Endodermal cell (in vitro differentiated cells): ENCODE results near the gene HEYL. TPM values are rescaled to one million over a fixed set of nuclear protein-coding genes. Genes with fewer than 3 reads are reported as not detected.

Experiments
- DNase-seq: peaks from one replicate; pipeline ENCODE4 v3.0.0-alpha.2; 2017
- H3K27ac ChIP-seq: 2 replicates; pipeline ENCODE4 v1.5.1; 2013; ENCODE audit warnings: mild to moderate bottlenecking, low read depth, low read length, moderate library complexity
- H3K27me3 ChIP-seq: 2 replicates; pipeline ENCODE4 v1.6.1; 2013; ENCODE audit warnings: mild to moderate bottlenecking, low read length, moderate library complexity; ENCODE audit not compliant: insufficient read depth, control insufficient read depth, poor library complexity, severe bottlenecking
- H3K36me3 ChIP-seq: 2 replicates; pipeline ENCODE4 v1.7.0; 2013; ENCODE audit warnings: mild to moderate bottlenecking, low read length, moderate library complexity; ENCODE audit not compliant: control insufficient read depth, insufficient read depth
- H3K4me1 ChIP-seq: one replicate; pipeline ENCODE4 v1.7.0; 2013; ENCODE audit warnings: low read length; ENCODE audit not compliant: control insufficient read depth, insufficient read depth
- H3K4me3 ChIP-seq: 2 replicates; pipeline ENCODE4 v1.5.1; 2013; ENCODE audit warnings: mild to moderate bottlenecking, low read length, moderate library complexity
- H3K9ac ChIP-seq: 2 replicates; pipeline ENCODE4 v1.6.1; 2013; ENCODE audit warnings: mild to moderate bottlenecking, low read length, moderate library complexity; ENCODE audit not compliant: poor library complexity, severe bottlenecking; ENCODE audit errors: extremely low read depth
- H3K9me3 ChIP-seq: 2 replicates; pipeline ENCODE4 v1.6.1; 2013; ENCODE audit warnings: mild to moderate bottlenecking, low read length, moderate library complexity; ENCODE audit not compliant: control insufficient read depth
- H3K27ac Mint-ChIP-seq: 2 replicates; pipeline ENCODE4 v1.8.0; 2020; ENCODE audit warnings: mixed read lengths
- H3K27me3 Mint-ChIP-seq: 2 replicates; pipeline ENCODE4 v1.8.0; 2021; ENCODE audit warnings: mild to moderate bottlenecking, mixed read lengths; ENCODE audit not compliant: insufficient read depth
- H3K36me3 Mint-ChIP-seq: 2 replicates; pipeline ENCODE4 v1.8.0; 2020; ENCODE audit warnings: low read depth, mixed read lengths
- H3K4me1 Mint-ChIP-seq: 2 replicates; pipeline ENCODE4 v1.8.0; 2020; ENCODE audit warnings: mixed read lengths
- H3K4me3 Mint-ChIP-seq: 2 replicates; pipeline ENCODE4 v1.8.0; 2020; ENCODE audit warnings: mild to moderate bottlenecking, moderate library complexity, mixed read lengths
- H3K9me3 Mint-ChIP-seq: 2 replicates; pipeline ENCODE4 v1.8.0; 2020; ENCODE audit warnings: mild to moderate bottlenecking, mixed read lengths
- CTCF ChIP-seq: fragments of 200-600 bp; sonication (generic); conservative IDR thresholded peaks from 2 replicates; pipeline ENCODE4 v1.5.0; 2021; ENCODE audit warnings: antibody characterized with exemption, mild to moderate bottlenecking
- WGBS, 2 experiments: methylation state at CpG; one replicate each; pipeline versions ENCODE4 v1.1.5 to v1.1.7; 2013; ENCODE audit warnings: missing lambda C conversion rate in 2 of 2, mixed read lengths in 1 of 2; ENCODE audit not compliant: insufficient coverage in 1 of 2, insufficient read length in 1 of 2; 5-methylcytosine and 5-hydroxymethylcytosine counted together
- total RNA-seq, 2 donors: library from RNA; stranded (reverse); fragmentation: NEBNext Ultra II Directional in 1 of 2; extraction: Animal tissue kit (Norgen Biotek cat#: 25700) in 1 of 2; gene quantifications; 2 replicates in 1 of 2; 3 replicates in 1 of 2; pipeline ENCODE4 v1.2.1, GENCODE V29; 2021

Gene HEYL
- total RNA-seq, 2 donors from 2014 or later: 1.2 to 1.5 TPM

- no peaks in the 10 kb centered on the region for H3K36me3 ChIP-seq
- TF ChIP-seq CTCF: no peak
- no peaks in the 10 kb centered on the region for H3K36me3 Mint-ChIP-seq
- peaks cover 98% of the 10 kb centered on the region for H3K27me3 Mint-ChIP-seq
- H3K27ac Mint-ChIP-seq: no peak overlapping the region
- no peak overlapping the region for H3K4me3 ChIP-seq
- H3K4me1 ChIP-seq: no peaks in the 10 kb centered on the region
- no peak overlapping the region for H3K4me3 Mint-ChIP-seq
- H3K4me1 Mint-ChIP-seq: no peaks in the 10 kb centered on the region
- peaks cover 3% of the 10 kb centered on the region for H3K9me3 Mint-ChIP-seq
- 75 to 79% methylated on average over 4 of the region's 4 CpGs for WGBS, 2 experiments
- H3K9me3 ChIP-seq: no peaks in the 10 kb centered on the region
- no peak overlapping the region for H3K9ac ChIP-seq
- H3K27me3 ChIP-seq: peaks cover 96% of the 10 kb centered on the region
- no peak for DNase-seq
- H3K27ac ChIP-seq: no peak overlapping the region
Observed at GRCh38 chr1:39680751-39681150, 41.3 kb upstream of the HEYL start.

GRCh38 chr1:39679821-39680220 lies 40.4 kb upstream of the HEYL start:
- no peaks in the 10 kb centered on the region for H3K4me1 Mint-ChIP-seq
- H3K27me3 ChIP-seq: peaks cover 97% of the 10 kb centered on the region
- no peak for TF ChIP-seq CTCF

GRCh38 chr1:39678889-39679288 lies 39.4 kb upstream of the HEYL start:
- H3K9me3 Mint-ChIP-seq: no peaks in the 10 kb centered on the region
- Histone ChIP-seq H3K9me3 (no peaks in the 10 kb centered on the region), H3K27ac (no peak overlapping the region), H3K36me3 (no peaks in the 10 kb centered on the region), H3K4me3 (no peak overlapping the region), H3K4me1 (no peaks in the 10 kb centered on the region), H3K9ac (no peak overlapping the region), H3K27me3 (peaks cover 99% of the 10 kb centered on the region)
- no peak for TF ChIP-seq CTCF
- peaks cover 99% of the 10 kb centered on the region for H3K27me3 Mint-ChIP-seq
- no peak for DNase-seq
- 50% methylated on average over 2 of the region's 2 CpGs; no CpG with 5 or more reads in 1 of the 2 experiments for WGBS, 2 experiments
- no peaks in the 10 kb centered on the region for H3K36me3 Mint-ChIP-seq
- no peak overlapping the region for H3K4me3 Mint-ChIP-seq
- no peaks in the 10 kb centered on the region for H3K4me1 Mint-ChIP-seq
- H3K27ac Mint-ChIP-seq: no peak overlapping the region

More at GRCh38 chr1:39679821-39680220, 40.4 kb upstream of the HEYL start:
- no peaks in the 10 kb centered on the region for H3K36me3 Mint-ChIP-seq
- Histone ChIP-seq H3K4me1 (no peaks in the 10 kb centered on the region), H3K27ac (no peak overlapping the region), H3K36me3 (no peaks in the 10 kb centered on the region), H3K9me3 (no peaks in the 10 kb centered on the region), H3K4me3 (no peak overlapping the region), H3K9ac (no peak overlapping the region)
- peaks cover 98% of the 10 kb centered on the region for H3K27me3 Mint-ChIP-seq
- H3K9me3 Mint-ChIP-seq: peaks cover 3% of the 10 kb centered on the region
- 17 to 56% methylated on average over 1 to 2 of the region's 2 CpGs for WGBS, 2 experiments
- no peak for DNase-seq
- H3K27ac Mint-ChIP-seq: no peak overlapping the region
- H3K4me3 Mint-ChIP-seq: no peak overlapping the region
